GM03348 (cell line): ENCODE data around the gene MRTFB.
"Not testable (repeated sequence)": the region's sequence is repeated elsewhere in the genome, so short reads cannot be mapped to it uniquely, and the experiment has no call there.

Experiments used
- DNase-seq: peaks from one replicate; pipeline ENCODE4 v3.0.0; 2012; ENCODE audit warnings: low spot score

The MRTFB gene

GRCh38 chr16:14183962-14184361 is 112.8 kb downstream of the MRTFB start:
- not testable (repeated sequence) for DNase-seq

GRCh38 chr16:14186007-14186794 is 115.1 kb downstream of the MRTFB start:
- DNase-seq = peak; percentile 58

GRCh38 chr16:14186795-14187221 is 115.7 kb downstream of the MRTFB start:
- DNase-seq = no peak

GRCh38 chr16:14187517-14188338 is 116.6 kb downstream of the MRTFB start:
- no peak for DNase-seq

- DNase-seq = no peak
Observed at GRCh38 chr16:14193316-14193871, 122.3 kb downstream of the MRTFB start.

- no peak for DNase-seq
Observed at GRCh38 chr16:14194721-14195120, 123.6 kb downstream of the MRTFB start.

GRCh38 chr16:14196011-14196410 is 124.9 kb downstream of the MRTFB start:
- DNase-seq = no peak

GRCh38 chr16:14196539-14196938 is 125.4 kb downstream of the MRTFB start:
- no peak for DNase-seq

GRCh38 chr16:14198012-14198411 is 126.9 kb downstream of the MRTFB start:
- DNase-seq = no peak

GRCh38 chr16:14198572-14198971 is 127.5 kb downstream of the MRTFB start:
- DNase-seq = no peak

- DNase-seq = no peak
Observed at GRCh38 chr16:14199199-14199598, 128.1 kb downstream of the MRTFB start.

- DNase-seq = peak; percentile 51
Observed at GRCh38 chr16:14199624-14200023, 128.5 kb downstream of the MRTFB start.

- DNase-seq = no peak
Observed at GRCh38 chr16:14202095-14202494, 131.0 kb downstream of the MRTFB start.

- no peak for DNase-seq
Observed at GRCh38 chr16:14202697-14203096, 131.6 kb downstream of the MRTFB start.

GRCh38 chr16:14203166-14203565 is 132.0 kb downstream of the MRTFB start:
- DNase-seq = no peak

- no peak for DNase-seq
Observed at GRCh38 chr16:14205666-14206065, 134.5 kb downstream of the MRTFB start.

- DNase-seq = no peak
Observed at GRCh38 chr16:14211856-14212543, 140.9 kb downstream of the MRTFB start.

- no peak for DNase-seq
Observed at GRCh38 chr16:14215941-14216340, 144.8 kb downstream of the MRTFB start.

GRCh38 chr16:14219983-14220382 is 148.9 kb downstream of the MRTFB start:
- no peak for DNase-seq

- no peak for DNase-seq
Observed at GRCh38 chr16:14223632-14224031, 152.5 kb downstream of the MRTFB start.

- DNase-seq = no peak
Observed at GRCh38 chr16:14225457-14225856, 154.3 kb downstream of the MRTFB start.
